ENCODE measurements around the gene ATXN7. TPM values are rescaled to one million over a fixed set of nuclear protein-coding genes. Genes with fewer than 3 reads are reported as not detected.

The ATXN7 gene
- total RNA-seq, 1 donor from 2014 or later = 19.8 TPM

GRCh38 chr3:63991666-63992065 is 128.0 kb downstream of the ATXN7 start:
- TF ChIP-seq, protein P1, sequence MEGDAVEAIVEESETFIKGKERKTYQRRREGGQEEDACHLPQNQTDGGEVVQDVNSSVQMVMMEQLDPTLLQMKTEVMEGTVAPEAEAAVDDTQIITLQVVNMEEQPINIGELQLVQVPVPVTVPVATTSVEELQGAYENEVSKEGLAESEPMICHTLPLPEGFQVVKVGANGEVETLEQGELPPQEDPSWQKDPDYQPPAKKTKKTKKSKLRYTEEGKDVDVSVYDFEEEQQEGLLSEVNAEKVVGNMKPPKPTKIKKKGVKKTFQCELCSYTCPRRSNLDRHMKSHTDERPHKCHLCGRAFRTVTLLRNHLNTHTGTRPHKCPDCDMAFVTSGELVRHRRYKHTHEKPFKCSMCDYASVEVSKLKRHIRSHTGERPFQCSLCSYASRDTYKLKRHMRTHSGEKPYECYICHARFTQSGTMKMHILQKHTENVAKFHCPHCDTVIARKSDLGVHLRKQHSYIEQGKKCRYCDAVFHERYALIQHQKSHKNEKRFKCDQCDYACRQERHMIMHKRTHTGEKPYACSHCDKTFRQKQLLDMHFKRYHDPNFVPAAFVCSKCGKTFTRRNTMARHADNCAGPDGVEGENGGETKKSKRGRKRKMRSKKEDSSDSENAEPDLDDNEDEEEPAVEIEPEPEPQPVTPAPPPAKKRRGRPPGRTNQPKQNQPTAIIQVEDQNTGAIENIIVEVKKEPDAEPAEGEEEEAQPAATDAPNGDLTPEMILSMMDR (conservative IDR thresholded peaks at IDR 0.05) = no peak
- no peaks in the 10 kb centered on the region for H3K9me3 Mint-ChIP-seq
- no peaks in the 10 kb centered on the region for H3K27me3 Mint-ChIP-seq
- H3K4me3 Mint-ChIP-seq = no peak overlapping the region
- no peak overlapping the region for H3K27ac Mint-ChIP-seq
- no peak for DNase-seq (ENCODE audit: extremely low spot score, unreplicated experiment)
- H3K4me1 Mint-ChIP-seq (ENCODE audit: unreplicated experiment) = peaks cover 5% of the 10 kb centered on the region
- H3K36me3 Mint-ChIP-seq = peaks cover 33% of the 10 kb centered on the region

DNA sequence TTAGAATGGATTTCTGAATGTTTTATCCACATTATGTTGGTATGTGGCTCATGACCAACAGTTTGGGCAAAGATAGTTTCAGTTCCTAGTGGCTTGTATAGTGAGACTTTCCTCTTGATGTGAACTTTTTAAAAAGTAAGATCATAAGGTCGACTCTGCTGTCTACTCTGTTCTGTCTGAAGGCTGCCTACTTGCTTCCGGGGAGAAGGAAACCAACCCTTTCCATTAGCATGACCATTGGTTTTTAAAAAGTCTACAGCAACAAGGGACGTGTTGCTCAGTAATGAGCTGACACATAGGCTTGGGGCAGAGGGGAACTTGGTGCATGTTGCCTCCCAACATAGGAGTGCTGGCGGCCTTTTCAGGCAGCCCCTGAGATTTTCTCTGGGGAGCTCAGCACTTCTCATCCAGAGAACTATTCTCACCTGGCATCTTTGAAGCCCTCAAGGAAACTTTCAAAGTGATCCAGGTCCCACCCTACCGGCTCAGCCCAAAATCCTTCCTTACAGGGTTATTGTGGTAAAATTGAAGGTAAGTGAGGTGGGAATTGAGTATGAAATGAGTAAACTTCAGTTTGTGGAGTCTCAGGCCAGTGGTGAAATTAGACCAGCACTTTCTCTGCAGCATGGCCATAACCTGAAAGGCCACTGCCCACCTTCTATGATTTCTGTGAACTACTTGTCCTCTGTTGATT is 129.0 kb downstream of the ATXN7 start:
- Mint-ChIP-seq H3K9me3 (no peaks in the 10 kb centered on the region), H3K27me3 (no peaks in the 10 kb centered on the region)
- TF ChIP-seq, protein P1 (conservative IDR thresholded peaks at IDR 0.05) = no peak

GRCh38 chr3:63993653-63994079 is 130.0 kb downstream of the ATXN7 start:
- H3K4me1 Mint-ChIP-seq (ENCODE audit: unreplicated experiment) = peaks cover 5% of the 10 kb centered on the region
- peaks cover 29% of the 10 kb centered on the region for H3K36me3 Mint-ChIP-seq
- H3K9me3 Mint-ChIP-seq = no peaks in the 10 kb centered on the region
- DNase-seq (ENCODE audit: extremely low spot score, unreplicated experiment) = no peak
- TF ChIP-seq, protein P1 (conservative IDR thresholded peaks at IDR 0.05) = peak; percentile 96
- no peaks in the 10 kb centered on the region for H3K27me3 Mint-ChIP-seq
- H3K4me3 Mint-ChIP-seq = no peak overlapping the region
- H3K27ac Mint-ChIP-seq = peak overlapping the region; percentile 81

More for the DNA sequence above, 129.0 kb downstream of the ATXN7 start:
- no peak overlapping the region for H3K27ac Mint-ChIP-seq
- peaks cover 5% of the 10 kb centered on the region for H3K4me1 Mint-ChIP-seq (ENCODE audit: unreplicated experiment)
- DNase-seq (ENCODE audit: extremely low spot score, unreplicated experiment) = no peak
- H3K4me3 Mint-ChIP-seq = no peak overlapping the region
- H3K36me3 Mint-ChIP-seq = peaks cover 29% of the 10 kb centered on the region

GRCh38 chr3:63995086-63995485 is 131.4 kb downstream of the ATXN7 start:
- Mint-ChIP-seq H3K4me1 (ENCODE audit: unreplicated experiment) (peaks cover 5% of the 10 kb centered on the region), H3K4me3 (no peak overlapping the region), H3K27me3 (no peaks in the 10 kb centered on the region), H3K9me3 (no peaks in the 10 kb centered on the region), H3K36me3 (peaks cover 35% of the 10 kb centered on the region), H3K27ac (peak overlapping the region; percentile 32)
- DNase-seq (ENCODE audit: extremely low spot score, unreplicated experiment) = no peak
- TF ChIP-seq, protein P1 (conservative IDR thresholded peaks at IDR 0.05) = no peak

DNA sequence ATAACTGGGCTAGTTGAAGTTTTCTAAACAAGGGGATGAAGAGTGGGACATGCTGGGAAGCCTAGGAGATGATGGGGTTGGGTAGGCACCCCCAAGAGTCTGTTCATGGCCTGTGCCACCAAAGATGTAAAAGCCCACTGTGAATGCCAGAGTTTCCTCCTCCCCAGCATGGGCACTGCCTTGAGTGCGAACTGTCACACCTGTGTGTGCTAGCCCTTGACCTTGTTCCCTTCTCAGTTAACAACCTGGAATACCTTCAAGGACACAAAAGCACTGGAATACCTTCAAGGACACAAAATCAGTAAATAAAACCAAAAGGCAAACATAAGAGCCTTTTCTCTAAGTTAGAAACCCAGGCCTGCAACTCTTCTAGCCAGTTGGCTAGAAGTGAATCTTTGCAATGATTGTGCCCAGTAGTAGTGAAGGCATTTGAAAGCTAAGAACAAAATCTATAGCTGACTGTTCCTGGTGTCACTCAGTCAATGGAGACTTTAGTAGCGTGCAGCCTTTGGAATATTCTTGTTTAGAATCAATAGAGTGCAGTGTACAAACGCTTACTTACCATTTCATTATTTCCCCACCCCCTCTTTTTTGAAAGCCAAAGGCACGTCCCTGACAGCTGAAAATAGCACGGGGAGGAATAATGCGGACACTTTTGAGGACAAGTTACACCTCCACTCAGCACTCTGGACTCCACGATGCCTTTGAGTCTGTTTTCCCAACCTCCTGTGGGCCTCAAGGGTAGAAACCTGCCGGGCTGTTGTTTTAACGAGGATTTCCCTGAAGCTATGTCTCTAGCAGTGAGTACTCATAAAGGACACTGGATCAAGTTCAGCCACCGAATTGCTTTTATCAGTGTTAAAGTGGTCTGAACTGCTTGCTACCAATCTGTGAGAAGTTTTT is 135.4 kb downstream of the ATXN7 start:
- Mint-ChIP-seq H3K27me3 (no peaks in the 10 kb centered on the region), H3K27ac (no peak overlapping the region), H3K4me1 (ENCODE audit: unreplicated experiment) (no peaks in the 10 kb centered on the region), H3K9me3 (no peaks in the 10 kb centered on the region), H3K4me3 (no peak overlapping the region), H3K36me3 (peaks cover 30% of the 10 kb centered on the region)
- TF ChIP-seq, protein P1 (conservative IDR thresholded peaks at IDR 0.05) = no peak
- no peak for DNase-seq (ENCODE audit: extremely low spot score, unreplicated experiment)
